RWPE1 (cell line): ENCODE measurements around the gene FAH.

Experiments
- CTCF ChIA-PET: fragments of 350-600 bp; sonication (Branson Sonifier 250); formaldehyde crosslinking; extraction: SDS; loops from one replicate; lab custom pipeline; 2021; lab: Yijun Ruan, JAX
- POLR2A ChIA-PET: fragments of 400-600 bp; formaldehyde crosslinking; extraction: SDS; loops from one replicate; lab custom pipeline; 2020; ENCODE audit warnings: antibody characterized with exemption; ENCODE audit not compliant: low non-redundant PET; lab: Yijun Ruan, JAX
- DNase-seq: peaks from one replicate; pipeline ENCODE4 v3.0.0; 2012; ENCODE audit warnings: low spot score
- H3K27ac ChIP-seq: fragments of 450-650 bp; 2 replicates; pipeline ENCODE4 v1.5.1; 2017
- TF ChIP-seq, protein P1 (sequence below): fragments of 450-650 bp; conservative IDR thresholded peaks from 2 replicates; pipeline ENCODE4 v1.5.1; 2017; ENCODE audit warnings: low read depth, mild to moderate bottlenecking

Gene FAH

DNA sequence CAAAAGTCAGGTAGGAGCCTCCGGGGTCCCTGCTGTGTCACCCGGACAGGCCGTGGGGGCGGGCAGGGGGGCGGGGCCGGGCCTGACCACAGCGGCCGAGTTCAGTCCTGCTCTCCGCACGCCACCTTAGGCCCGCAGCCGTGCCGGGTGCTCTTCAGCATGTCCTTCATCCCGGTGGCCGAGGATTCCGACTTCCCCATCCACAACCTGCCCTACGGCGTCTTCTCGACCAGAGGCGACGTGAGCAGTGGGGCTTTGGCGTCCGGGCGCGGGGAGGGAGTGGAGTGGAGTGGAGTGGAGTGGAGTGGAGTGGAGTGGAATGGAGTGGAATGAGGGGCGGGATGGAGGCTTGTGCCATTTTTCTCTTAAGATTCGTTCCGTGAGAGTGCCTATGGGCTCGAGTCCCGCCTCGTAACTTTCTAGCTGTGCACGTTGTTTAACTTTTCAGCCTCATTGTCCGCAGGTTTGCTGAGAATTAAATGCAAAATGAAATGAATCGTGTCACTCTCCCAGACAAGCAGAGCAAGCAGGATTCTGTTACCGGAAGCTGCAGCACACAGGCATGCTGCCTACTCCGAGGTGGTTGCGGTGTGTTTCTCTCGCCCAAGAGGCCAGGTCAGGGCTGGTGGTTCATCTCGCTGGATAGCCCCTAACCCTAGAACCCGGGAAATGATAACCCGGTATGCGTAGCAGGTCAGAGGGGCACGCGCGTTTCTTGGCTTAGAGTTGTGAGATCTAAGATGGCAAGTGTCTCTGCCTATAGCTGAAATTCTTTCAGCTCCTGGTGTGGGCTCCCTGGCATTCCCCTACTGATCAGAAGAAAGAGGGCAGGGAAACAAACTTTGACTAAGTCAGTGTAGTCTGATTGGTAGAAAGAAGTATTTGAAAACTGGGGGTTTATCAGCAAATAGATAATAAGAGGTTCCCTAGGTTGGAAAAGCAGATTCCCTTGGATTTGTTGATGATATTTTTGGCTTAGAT, at the start of gene FAH:
FAH (plus strand) TSS at position 104 of the 981 bp plus-strand sequence; CDS start at position 160, 56 bp downstream.
- ChIA-PET CTCF (interaction anchor here (0.8 kb wide), 1 partner anchor 9 kb away, joined by 3 read pairs; no protein-coding TSS in a partner anchor), POLR2A (no interaction called here)
- peak; percentile 36 for DNase-seq
- H3K27ac ChIP-seq: peak within 1 kb of the TSS; percentile 73
- TF ChIP-seq, protein P1, sequence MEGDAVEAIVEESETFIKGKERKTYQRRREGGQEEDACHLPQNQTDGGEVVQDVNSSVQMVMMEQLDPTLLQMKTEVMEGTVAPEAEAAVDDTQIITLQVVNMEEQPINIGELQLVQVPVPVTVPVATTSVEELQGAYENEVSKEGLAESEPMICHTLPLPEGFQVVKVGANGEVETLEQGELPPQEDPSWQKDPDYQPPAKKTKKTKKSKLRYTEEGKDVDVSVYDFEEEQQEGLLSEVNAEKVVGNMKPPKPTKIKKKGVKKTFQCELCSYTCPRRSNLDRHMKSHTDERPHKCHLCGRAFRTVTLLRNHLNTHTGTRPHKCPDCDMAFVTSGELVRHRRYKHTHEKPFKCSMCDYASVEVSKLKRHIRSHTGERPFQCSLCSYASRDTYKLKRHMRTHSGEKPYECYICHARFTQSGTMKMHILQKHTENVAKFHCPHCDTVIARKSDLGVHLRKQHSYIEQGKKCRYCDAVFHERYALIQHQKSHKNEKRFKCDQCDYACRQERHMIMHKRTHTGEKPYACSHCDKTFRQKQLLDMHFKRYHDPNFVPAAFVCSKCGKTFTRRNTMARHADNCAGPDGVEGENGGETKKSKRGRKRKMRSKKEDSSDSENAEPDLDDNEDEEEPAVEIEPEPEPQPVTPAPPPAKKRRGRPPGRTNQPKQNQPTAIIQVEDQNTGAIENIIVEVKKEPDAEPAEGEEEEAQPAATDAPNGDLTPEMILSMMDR: no peak

DNA sequence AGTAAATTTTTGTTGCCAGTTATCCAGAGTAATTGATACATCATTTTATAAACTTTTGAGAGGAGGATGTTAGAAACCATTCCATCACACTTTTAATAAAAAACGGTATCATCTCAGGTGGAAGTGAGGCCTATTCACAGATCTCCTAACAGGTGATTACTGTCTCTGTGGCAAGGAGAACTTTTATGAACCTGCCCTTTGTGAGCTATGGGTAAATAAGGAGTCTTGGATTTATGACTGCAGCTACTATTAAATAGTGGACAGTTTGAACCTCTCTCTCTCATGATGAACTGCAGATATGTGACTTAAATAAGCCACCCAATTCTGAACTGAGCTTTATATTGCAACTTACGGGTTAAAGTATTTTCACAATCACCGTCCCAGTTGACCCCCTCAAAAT, 47.6 kb upstream of the FAH start:
- CTCF ChIA-PET: no interaction called here
- H3K27ac ChIP-seq: no peak overlapping the region
- TF ChIP-seq, protein P1: no peak
- no peak for DNase-seq
- POLR2A ChIA-PET: no interaction called here

DNA sequence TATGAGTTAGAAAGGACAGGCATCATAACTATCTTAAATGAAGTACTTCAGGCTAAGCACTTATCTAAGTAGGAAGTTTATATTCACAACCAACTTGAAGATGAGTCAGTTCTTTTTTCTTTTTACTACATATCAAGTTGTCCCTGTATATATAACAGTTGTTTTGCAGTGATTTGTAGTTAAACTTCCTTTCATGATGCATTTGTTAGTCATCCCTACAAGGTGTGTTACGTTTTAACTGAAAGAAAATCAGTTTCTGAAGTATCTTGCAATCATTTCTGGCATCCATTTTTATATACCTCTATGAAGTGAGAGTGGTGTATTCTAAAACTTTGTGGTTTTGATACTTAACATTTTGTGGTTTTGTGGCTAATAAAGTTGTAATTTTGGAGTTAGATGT, 47.2 kb upstream of the FAH start:
- TF ChIP-seq, protein P1: no peak
- ChIA-PET POLR2A (no interaction called here), CTCF (no interaction called here)
- DNase-seq: peak; percentile 58
- H3K27ac ChIP-seq: no peak overlapping the region

DNA sequence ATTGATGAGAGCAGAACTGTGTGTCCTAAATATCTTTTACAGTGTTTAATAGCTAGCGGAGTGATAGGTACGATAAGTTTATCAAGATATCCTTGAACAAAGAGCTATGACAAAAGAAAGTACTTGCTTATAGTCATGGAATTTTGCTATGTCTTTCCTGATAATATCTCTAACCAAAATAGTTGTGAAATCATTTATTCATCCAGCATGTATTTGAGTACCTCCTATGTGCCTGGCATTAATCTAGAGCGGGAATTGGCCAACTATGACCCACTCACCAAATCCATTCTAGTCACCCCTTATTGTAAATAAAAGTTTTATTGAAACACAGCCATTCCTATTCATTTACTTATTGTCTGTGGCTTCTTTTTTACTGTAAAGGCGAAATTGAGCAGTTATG, 46.7 kb upstream of the FAH start:
- TF ChIP-seq, protein P1: no peak
- H3K27ac ChIP-seq: no peak overlapping the region
- POLR2A ChIA-PET: no interaction called here
- no peak for DNase-seq
- CTCF ChIA-PET: no interaction called here

DNA sequence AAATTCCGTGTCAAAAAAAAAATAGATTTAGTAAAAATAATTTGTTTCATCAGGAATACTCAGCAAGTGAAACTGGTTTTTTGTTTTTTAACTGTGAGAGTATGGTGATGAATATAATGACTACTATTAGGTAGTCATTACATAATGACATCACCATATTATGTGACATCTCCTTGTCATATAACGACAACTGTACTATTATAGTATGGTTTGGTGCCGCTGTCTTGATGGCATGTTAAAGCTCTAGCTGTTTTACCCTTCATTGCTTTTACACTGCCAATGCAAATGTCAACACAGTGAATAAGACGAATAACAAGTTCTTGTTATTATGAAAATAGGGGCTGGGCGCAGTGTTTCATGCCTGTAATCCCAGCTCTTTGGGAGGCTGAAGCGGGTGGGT, 45.6 kb upstream of the FAH start:
- POLR2A ChIA-PET: no interaction called here
- no peak for DNase-seq
- TF ChIP-seq, protein P1: no peak
- CTCF ChIA-PET: no interaction called here
- H3K27ac ChIP-seq: no peak overlapping the region

DNA sequence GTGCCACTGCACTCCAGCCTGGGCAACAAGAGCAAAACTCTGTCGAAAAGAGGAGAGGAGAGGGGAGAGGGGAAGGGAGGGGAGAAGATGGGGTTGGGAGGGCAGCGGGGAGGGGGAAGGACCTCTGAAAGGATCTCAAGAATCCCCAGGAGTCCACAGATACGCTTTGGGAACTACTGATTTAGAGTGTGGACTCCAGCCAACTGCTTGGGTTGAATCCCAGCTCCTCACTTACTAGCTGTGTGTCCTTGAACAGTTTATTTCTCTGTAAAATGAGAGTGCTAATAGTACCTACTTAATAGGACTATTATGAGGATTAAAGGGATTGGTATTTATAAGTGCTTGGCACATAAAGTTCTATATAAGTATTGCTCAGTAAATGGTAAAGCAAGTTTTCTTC, 45.0 kb upstream of the FAH start:
- DNase-seq: no peak
- CTCF ChIA-PET: no interaction called here
- POLR2A ChIA-PET: no interaction called here
- TF ChIP-seq, protein P1: no peak
- no peak overlapping the region for H3K27ac ChIP-seq
